Activated T-helper 9 cell treated with anti-CD3 and anti-CD28 coated beads, Interleukin-2, amount 50 U/mL, for 16 hours (primary cell): Measurements from ENCODE around the gene RBM33.

Source experiments
- DNase-seq: peaks from one replicate; pipeline ENCODE4 v3.0.0-alpha.2; 2020; ENCODE audit warnings: low read depth

The RBM33 gene

GRCh38 chr7:155797262-155798250 is 153.1 kb downstream of the RBM33 start:
- no peak for DNase-seq

GRCh38 chr7:155798673-155799439 is 154.4 kb downstream of the RBM33 start:
- DNase-seq, result no peak

GRCh38 chr7:155799514-155799913 is 155.1 kb downstream of the RBM33 start:
- DNase-seq, result no peak

GRCh38 chr7:155800301-155800700 is 155.8 kb downstream of the RBM33 start:
- DNase-seq, result no peak

DNA sequence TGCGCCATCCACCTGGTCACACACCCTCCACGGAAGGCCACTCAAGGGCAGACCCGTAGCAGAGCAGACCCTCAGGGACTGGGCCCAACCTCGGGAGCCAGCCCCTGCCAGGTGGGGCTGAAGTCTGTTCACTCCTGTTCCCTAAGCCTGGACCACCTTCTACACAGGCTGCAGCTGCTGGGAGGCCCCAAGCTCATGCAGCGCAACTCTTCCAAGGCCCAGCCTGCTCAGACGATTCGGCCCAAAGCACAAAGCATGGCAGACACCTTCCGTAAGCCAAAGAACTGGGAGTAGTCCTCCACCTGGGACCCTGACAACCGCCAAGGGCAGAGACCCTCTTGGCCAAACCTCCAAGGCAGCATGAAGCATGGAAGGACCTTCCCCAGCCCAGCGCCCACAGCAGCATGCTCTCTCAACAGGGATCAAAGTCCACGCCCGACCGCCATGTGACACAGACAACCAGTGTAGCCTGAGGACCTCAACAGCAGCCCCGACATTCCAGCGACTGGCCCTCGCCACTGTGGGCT is 156.3 kb downstream of the RBM33 start:
- DNase-seq, result no peak

- DNase-seq, result no peak
Measured at GRCh38 chr7:155802291-155802690, 157.8 kb downstream of the RBM33 start.

DNA sequence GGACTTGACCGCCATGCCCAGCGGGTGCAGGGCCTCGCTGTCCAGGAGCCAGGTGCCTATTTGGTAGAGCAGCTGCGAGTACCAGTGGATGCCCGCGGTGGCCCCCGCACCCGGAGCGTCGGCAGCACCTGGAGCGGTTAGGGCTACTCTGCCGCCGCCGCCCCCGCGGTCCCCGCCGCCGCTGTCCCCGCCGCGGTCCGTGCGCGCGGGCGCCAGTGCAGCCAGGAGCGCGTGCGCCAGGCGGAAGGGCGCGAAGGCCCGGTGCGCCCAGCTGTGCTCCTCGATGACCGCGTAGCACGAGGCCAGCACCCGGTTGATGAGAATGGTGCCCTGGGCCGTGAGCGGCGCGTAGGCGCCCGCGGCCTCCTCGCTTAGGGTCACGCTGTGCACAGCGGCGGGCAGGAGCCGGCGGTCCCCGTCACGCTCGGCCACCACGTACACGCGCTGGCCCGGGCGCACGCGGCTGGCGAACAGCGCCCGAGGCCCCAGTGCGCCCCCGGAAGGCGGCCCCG is 158.5 kb downstream of the RBM33 start:
- DNase-seq, result no peak

- DNase-seq, result no peak
Measured at GRCh38 chr7:155803418-155804376, 159.2 kb downstream of the RBM33 start.

DNA sequence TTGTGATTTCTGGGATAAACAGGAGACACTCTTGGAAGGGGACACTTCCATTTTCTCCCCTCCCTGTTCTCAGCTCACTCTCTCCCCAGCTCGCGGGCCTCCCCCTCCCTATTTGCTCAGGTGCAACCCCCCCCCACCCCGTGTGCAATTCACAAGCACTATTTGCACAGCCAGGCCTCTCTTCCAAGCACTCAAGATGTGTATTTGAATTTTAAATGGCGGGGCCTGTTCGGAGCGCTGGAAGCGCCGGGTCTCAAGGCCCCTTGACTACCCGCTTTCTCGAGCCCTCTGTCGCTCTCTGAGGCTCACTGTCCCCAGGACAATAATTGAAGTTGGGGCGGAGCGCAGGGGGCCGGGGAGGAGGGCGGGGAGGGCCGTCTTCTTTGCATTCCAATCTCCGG is 160.0 kb downstream of the RBM33 start:
- DNase-seq, result no peak

DNA sequence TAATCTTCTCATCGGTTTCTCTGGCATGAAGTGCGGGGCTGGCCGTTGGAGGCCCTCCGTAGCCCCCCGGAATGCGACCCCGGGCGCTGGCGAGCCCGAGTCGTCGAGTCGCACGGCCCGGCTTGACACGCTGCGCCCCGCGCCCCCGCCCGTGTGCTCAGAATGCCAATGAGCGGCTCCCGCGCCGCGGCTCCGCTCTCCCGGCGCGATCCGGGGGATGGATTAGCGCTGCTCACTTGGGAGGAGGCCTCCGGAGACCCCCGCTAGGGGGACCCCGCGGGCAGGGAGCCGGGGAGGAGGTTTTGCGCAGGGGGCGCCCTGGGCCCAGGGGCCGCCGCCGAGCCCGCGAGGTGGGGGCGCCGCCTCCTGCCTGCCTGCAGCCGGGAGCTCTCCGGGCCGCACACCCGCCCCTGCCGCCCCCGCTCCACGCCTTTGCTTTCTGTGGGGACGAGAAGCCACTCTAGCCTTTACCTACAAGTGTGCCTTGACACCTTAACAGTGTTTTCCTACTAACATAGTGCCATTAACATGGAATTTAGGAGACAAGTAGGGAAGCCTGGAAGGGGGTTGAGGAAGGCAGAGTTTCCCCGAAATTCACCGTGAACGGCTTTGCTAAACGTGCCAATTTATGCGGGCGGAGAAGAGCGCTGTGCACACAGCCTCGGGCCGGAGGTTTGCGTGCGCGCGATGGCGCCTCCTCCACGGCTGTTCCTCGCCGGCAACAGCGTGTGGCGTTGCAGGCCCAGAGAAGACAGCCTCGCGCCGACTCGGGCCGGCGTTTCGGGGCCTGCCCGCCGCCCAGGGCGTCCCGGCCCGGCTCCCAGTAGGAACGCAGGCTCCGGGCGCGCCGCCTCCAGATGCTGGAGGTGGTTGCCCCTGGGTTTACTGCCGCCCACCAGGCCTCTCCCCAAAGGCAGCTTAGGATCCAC is 160.7 kb downstream of the RBM33 start:
- peak; percentile 17 for DNase-seq

- no peak for DNase-seq
Measured at GRCh38 chr7:155805826-155806095, 161.3 kb downstream of the RBM33 start.

DNA sequence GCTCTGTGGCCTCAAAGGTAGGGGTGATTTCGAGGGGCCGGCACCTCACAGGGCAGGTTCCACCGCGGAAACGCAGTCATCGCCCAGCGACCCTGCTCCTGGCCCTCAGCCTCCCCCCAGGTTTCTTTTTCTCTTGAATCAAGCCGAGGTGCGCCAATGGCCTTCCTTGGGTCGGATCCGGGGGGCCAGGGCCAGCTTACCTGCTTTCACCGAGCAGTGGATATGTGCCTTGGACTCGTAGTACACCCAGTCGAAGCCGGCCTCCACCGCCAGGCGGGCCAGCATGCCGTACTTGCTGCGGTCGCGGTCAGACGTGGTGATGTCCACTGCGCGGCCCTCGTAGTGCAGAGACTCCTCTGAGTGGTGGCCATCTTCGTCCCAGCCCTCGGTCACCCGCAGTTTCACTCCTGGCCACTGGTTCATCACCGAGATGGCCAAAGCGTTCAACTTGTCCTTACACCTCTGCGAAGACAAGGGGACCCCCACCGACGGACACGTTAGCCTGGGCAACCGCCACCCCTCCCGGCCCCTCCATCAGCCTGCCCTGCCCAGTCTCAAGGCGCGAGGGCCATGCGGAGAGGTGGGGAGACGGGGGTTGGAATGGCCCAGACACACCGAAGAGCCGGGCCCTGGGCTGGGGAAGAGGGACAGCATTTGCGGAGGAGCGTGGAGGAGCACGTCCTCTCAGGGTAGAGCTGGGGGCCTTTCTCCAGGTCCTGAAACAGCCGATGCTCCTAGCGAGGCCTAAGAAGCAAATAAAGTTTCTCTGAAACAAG is 161.8 kb downstream of the RBM33 start:
- no peak for DNase-seq

- DNase-seq, result no peak
Measured at GRCh38 chr7:155807065-155807671, 162.7 kb downstream of the RBM33 start.

DNA sequence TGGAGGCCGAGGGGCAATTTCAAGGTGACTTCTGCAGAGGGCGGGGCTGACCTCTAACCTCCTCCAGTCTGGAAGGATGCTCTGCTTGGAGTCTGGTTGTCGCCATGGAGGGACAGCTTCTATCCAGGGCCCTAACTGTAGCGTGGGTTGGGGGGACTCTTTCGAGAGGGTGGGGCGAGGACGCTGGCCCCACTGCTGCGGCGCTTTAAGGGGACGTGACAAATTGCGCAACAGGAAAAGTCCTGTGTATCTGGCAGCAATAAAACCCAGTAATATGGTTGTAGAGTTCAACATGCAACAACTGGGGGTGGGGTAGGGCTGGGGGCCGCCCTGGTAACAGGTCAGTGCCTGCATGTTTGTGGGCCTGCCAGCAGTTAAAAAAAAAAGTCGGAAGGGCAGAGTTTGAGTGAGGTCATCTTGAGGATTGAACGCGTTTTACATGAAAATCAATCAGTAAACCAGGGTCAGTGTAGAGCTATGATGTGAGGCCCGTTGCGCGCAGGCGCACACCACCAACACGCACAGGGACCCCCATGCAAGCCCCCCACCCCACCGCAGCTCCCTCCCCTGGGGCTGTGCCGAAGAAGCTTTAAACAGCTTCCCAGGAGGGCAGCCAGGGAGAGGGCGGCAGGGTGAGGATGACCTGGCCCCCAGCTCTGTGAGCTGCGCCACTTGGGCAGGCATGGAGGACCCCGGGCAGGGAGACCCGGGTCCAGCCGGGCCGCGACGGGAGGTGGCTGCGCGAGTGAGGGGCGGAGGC is 163.5 kb downstream of the RBM33 start:
- no peak for DNase-seq

GRCh38 chr7:155808549-155809331 is 164.3 kb downstream of the RBM33 start:
- no peak for DNase-seq

GRCh38 chr7:155809332-155809946 is 165.0 kb downstream of the RBM33 start:
- no peak for DNase-seq
